Effector CD4-positive, alpha-beta T cell (primary cell): ENCODE measurements around the gene C1QTNF9.
"Not testable (repeated sequence)": the region's sequence is repeated elsewhere in the genome, so short reads cannot be mapped to it uniquely, and the experiment has no call there.

Experiments
- DNase-seq: peaks from one replicate; pipeline ENCODE4 v3.0.0-alpha.2; 2020

The C1QTNF9 gene

DNA sequence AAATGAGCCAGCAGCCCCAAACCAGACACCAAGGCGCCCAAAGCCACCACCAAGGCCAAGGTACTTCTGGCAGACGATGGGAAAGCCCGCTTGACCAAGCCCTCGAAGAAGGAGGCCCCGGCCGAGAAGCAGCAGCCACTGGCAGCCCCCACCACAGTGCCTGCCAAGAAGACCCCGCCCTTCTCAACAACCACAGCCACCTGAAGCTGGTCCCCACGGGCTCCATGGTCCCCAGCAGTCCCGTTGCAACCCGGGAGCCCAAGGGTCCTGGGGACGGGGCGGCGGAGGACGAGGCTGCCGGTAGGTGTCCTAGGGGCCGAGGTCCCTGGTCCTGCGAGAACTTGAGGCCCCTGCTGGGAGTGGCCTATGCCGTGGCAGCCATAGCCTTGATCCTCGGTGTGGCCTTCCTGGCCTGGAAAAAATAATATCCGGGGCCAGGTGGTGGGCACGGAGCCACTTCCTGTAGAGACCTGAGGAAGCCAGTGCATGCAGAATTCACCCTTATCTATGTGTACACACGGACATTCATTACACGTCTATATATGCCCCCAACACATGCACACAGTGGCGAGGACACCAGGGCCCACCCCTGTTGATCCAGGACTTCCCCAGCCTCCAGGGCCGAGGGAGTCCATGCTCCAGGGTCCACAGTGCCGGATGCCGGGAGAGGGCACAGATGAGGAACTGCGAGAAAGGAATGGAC lies 13.8 kb downstream of the C1QTNF9 start:
- DNase-seq = no peak

DNA sequence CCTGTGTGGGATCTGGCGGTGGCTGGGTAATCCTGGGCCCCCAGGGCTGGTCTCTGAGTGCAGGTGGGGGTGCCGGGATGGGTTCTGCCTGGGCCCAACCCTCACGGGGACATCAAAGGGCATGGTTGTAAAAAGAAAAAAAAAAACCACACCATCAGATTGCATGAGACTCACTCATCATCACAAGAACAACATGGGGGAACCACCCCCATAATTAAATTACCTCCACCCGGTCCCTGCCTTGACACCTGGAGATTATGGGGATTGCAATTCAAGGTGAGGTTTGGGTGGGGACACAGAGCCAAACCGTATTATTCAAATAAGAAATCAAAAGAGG lies 14.3 kb downstream of the C1QTNF9 start:
- no peak for DNase-seq

DNA sequence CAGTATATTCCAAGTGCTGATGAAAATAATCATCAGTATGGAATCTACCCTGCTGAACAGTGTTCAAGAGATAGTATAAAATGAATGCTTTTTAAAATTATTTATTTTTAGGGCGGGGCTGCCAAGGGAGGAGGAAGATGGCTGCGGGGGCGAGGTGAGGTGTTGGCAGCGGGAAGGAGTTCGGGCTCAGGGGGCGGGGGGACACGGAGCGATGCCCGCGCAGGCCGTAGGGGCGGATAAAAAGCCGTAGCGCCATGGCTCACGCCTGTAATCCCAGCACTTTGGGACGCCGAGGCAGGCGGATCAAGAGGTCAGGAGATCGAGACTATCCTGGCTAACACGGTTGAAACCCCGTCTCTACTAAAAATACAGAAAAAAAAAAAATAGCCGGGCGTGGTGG lies 18.2 kb downstream of the C1QTNF9 start:
- DNase-seq = not testable (repeated sequence)

DNA sequence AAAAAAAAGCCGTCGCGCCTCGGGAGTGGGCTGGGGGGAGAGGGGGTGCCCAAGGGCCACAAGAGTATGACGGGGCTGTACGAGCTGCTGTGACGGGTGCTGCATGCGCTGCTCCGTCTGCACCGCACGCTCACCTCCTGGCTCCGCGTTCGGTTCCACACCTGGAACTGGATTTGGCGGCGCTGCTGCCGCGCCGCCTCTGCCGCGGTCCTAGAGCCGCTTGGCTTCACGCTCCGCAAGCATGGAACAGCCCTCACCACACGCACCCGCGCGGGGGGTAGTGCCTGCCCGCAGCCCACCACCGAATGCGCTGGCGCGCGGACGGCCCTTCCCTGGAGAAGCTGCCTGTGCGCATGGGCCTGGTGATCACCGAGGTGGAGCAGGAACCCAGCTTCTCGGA lies 18.8 kb downstream of the C1QTNF9 start:
- no peak for DNase-seq

DNA sequence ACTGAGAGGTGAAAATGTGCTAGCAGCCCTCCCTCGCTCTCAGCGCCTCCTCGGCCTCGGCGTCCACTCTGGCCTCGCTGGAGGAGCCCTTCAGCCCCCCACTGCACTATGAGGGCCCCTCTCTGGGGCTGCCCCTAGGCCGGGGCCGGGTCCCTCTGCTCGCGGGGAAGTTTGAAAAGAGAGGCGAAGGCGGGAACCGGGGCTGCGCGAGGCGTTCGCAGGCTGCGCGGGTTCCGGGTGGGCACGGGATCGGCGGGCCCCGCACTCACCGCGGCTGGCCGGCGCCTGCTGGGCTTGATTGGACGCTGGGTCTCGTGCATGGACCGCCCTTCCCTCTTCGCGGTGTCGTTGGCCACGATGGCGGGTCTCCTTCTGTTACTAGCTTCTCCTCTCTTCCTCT lies 29.3 kb downstream of the C1QTNF9 start:
- no peak for DNase-seq

DNA sequence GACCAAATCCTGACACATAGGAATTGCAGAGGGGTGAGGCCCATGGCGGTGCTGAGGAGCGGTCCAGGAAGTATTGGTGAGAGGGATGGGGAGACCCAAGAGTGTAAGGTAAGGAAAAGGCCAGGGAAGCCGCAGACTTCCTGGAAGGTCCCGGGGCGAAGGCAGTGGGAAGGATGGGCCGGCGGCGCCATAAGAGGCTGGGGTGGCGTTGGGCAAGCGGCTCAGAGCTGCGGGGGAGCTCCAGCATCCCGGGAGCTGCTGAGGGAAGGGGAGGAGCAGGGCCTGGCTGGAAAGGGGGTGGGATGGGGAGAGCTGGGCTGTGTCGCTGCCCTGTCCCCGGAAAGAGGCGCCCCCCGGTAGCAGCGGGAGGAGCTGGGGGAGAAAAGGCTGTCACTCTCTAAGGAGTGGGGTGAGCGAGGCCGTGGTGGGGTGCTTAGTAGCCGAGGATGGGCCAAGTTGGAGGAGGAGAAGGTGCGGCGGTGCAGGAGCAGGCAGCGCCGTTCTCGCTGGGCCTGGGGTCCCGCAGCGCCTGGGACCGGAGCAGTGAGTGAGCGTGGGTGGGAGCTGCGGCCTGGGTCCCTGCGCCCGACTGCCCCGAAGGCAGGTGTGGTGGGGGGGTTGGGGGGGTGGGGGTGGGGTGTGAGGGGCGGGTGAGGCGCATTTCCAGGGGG lies 30.7 kb downstream of the C1QTNF9 start:
- DNase-seq = no peak

DNA sequence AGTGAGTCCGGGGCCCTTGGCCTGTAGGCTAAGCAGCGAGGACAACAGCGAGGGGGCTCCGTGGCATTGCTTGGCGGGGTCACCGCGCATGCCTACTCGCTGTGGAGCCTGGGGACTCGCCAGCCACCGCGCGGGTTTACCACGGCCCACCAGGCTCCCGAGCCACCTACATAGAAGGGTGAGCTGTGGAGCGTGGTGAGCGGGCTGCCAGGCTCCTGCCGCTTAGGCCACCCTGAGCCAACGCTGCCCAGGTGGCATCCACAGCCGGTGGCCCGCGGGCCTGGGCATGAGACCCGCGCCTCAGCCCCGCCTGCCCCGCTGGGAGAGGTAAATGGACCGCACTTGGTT lies 31.2 kb downstream of the C1QTNF9 start:
- no peak for DNase-seq

DNA sequence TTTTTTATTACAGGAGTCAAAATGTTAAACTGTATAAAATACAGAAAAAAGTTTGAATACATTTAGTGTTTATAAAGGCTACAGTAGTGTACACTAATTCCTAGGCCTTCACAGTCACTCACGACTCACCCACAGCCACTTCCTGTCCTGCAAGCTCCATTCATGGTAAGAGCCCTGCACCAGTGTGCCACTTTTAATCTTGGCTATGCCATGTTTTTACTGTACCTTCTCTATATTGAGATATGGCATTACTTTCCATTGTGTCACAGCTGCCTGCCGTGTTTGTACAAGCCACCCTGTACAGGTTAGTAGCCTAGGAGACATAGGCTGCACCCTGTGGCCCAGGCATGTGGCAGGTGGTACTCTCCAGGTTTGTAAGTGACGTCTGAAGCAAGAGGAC lies 32.1 kb downstream of the C1QTNF9 start:
- DNase-seq = no peak

DNA sequence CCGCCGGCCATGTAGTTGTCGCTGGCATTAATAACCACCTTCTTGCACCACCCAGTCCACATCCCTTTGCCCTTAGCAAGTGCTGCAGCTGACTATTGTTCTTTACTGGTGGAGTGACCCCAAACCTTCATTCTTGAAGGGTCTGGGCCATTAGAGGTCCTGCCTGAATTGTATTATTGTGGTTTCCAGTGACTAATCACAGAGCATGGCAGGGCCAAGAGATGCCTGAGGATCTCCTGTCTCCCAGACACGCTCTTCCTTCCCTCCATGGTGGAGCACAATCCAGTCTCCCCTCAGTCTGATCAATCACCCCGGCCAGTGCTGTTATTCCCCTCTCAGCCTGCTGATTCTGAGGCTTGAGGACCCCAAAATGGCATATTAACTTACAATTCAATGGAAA lies 39.0 kb downstream of the C1QTNF9 start:
- no peak for DNase-seq

DNA sequence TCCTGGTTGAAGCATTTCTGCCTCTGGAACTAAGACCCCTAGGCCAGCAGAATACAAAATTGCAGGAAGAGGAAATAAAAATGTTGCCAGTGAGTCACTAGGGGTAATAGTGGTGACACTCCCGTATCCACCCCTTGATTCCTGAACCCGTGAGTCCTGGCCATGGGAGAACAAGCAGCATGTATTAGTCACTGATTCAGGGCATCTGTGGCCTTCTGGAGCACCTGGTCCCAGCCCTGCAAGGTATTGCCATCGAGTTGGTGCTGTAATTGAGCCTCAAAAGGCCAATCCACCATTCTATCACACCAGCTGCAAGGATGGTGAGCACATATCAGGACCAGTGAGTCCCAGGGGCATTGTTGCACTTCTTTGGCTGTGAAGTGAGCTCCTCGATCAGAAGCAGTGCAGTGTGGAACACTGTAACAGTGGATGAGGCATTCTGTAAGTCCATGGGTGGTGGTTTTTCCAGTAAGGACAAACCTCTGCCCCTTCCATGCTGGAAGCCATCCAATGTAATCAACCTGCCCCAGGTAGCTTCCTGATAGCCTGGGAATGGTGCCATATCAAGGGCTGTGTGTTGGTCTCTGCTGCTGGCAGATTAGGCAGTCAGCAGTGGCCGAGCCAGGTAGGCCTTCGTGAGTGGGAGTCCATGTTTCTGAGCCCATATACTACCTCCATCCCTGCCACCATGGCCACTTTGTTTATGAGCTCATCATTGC lies 39.6 kb downstream of the C1QTNF9 start:
- DNase-seq = no peak

DNA sequence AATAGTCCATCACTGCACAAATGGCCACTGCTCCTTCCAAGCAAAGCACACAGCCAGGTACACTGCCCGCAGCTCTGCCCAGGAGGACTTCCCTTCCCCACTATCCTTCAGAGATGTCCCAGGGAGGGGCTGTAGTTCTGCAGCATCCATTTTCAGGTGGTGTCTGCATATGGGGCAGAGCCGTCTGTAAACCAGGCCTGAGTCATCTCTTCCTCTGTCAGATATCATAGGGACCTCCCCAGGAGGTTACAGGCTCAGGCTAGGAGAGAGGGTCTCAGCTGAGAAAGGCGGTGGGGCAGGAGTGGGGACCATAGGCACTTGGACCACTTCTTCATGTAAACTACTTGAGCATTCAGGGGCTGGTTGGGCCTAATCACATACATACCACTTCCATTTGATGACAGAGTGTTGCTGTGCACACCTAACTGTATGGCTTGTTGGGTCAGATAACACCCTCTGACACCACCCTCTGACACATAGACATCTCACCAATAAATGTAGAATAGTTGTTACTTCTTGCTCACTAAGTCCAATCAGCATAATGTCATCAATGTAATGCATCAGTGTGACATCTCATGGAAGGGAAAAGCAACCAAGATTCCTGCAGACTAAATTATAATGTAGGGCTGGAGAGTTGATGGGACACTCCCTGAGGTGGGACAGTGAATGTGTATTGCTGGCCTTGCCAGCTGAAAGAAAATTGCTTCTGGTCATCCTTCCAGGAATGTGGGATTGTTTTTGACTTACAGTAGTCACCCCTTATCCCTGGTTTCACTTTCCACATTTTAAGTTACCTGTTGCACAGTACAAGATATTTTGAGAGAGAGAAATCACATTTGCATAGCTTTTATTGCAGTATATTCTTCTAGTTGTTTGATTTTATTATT lies 40.6 kb downstream of the C1QTNF9 start:
- DNase-seq = not testable (repeated sequence)

DNA sequence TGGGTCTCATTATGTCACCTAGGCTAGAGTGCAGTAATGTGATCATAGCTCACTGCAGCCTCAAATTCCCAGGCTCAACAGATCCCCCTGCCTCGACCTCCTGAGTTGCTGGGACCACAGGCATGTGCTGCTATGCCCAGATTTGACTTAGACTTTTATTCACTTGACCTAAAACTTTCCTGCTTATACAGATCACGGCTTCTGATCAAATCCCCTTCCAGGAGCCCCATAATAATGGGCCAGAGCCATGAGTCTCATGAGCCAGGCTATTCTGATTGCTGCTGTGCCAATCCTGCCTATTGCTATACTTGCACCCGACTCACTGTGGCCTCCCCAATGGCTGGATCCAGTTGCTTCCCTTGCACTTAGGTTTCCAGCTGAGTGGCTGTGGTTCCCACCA lies 42.0 kb downstream of the C1QTNF9 start:
- no peak for DNase-seq

DNA sequence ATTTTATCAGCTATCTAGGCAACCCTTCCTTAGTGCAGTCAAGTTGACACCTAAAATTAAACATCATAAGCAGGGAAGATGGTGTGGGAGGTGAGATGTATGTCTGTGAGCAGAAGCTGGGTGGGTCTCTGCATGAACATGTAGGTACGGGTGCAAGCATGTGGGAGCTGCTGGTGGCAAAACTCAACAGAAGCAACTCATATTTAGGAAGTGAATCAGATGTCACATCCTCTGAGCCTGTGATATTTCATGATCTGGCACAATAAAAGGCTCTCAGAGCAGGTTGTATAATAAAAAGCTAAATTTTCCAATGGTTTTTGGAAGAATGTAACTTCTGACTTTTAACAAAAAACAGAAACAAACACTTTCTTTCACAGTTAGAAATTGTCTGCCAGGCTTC lies 44.4 kb downstream of the C1QTNF9 start:
- DNase-seq = no peak

DNA sequence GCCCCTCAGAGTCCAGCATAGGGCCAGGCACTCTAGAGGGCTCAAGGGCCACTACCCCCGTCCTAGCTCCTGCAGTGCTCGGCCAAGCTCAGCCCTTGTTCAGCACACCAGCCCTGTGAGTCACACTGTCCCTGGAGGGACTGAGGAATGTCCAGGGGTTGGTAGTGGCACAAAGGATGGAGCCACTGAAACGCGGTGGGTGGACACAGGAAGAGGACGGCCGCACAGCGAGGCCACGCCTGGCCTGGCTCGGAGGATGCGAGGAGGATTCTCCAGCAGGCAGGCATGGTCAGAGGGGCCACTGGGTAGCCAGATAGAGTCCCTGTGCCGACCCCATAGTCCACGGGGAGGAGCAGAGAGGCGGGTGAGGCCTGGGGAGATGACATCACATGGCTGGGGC lies 45.7 kb downstream of the C1QTNF9 start:
- DNase-seq = no peak

DNA sequence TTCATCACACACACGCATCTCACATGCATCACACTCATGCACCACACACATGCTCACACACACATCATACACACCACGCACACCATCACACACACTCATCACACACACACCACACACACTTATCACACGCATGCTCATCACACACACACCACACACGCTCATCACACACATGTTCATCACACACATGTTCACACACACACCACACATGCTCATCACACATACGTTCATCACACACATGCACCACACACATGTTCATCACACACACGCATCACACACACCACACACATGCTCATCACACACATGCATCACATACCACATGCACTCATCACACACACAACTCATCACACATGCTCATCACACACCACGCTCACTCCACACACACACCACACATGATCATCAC lies 46.9 kb downstream of the C1QTNF9 start:
- no peak for DNase-seq

DNA sequence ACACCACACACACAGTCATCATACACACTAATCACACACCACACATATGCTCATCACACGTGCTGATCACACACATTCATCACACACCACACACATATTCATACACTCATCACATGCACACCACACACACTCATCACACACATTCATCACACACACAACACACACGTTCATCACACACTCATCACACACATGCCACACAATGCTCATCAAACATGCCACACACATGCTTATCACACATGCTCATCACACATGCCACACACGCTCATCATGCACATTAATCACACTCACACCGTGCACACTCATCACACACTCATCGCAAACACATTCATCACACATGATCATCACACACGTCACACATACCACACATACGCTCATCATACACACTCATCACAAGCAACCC lies 47.5 kb downstream of the C1QTNF9 start:
- no peak for DNase-seq

DNA sequence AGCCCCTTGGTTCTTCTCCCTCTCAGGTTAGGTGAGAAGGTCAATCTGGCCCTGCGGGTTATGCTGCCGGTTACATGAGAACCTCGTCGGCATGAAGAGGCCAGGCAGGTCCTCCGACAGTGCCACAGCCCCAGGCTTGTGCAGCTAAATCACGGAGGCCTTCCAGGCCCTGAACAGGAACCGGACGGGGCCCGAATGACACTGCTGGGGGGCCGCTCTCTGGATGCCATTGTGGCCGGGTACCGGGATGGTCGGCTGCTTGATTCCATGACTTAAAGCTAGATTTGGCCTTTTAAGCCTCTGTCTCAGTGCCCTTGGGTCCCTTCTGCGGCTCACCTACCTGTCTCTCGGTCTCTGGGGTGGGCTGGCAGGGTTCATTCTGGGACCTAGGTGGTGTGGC lies 48.4 kb downstream of the C1QTNF9 start:
- no peak for DNase-seq

DNA sequence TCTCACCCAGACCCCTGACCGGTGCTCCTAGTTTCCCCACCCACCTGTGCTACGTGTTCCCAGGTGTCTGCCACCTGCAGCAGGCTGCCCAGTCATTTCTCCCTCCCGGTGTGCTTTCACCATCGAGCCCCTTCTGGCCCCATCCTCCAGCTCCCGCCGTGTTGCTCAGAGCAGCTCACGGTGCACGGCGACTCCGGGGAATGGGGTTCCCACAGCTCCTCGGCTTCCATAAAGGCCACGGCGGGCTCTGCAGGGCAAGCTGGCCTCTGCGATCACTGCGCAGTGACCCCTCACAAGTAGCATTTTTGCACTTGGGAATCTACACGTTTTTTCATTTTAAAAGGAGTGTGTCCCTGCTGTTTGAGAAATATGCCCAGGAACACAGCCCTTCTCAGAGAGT lies 49.5 kb downstream of the C1QTNF9 start:
- DNase-seq = not testable (repeated sequence)

DNA sequence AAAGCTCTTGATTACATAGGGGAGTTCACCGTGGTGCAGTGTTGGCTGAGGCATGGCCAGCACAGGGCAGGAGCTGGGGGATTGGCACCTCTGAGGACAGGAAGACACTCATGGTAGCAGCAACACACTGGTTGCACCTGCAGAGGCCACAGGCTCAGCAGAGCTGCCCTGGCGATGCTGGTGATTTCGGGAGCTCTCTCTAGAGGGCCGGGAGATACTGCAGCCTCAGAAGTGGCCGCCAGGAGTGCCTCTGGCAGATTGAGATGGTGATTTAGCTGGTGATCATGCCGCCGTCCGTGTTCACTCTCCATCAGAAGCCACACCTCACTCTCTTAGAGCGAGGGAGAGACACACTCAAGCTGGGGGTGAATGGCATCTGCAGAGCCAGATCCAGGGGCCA lies 49.9 kb downstream of the C1QTNF9 start:
- not testable (repeated sequence) for DNase-seq

DNA sequence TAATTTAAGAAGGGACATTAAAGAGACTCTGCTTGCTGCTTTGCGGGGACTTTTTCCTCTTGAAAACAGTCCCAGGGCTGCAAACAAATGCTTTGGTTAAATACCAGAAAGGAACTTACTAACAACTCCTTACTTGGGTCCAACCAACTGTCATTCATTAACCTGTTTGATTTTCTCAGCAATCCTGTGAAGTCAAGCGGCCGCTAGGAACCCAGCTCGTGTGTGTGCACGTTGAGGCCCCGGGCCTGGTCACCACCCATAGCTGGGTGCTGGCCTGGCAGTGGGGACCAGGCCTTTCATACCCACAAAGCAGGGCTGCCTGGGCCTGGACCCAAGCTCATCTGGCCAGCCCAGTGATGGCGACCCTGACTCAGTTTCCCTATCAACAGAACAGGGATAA lies 50.7 kb downstream of the C1QTNF9 start:
- no peak for DNase-seq

DNA sequence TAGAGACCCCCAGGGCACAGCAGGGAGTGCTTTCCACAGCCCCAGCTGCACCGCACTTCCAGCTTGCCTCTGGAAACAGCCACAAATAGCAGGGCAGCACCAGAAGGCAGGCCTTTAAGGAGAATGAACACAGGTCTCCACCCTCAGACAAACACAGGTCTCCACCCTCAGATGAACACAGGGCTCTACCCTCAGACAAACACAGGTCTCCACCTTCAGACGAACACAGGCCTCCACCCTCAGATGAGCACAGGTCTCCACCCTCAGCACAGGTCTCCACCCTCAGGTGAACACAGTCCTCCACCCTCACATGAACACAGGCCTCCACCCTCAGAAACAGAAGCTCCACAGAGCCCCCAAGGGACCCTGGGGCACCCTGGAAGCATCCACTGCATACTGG lies 51.7 kb downstream of the C1QTNF9 start:
- DNase-seq = no peak

DNA sequence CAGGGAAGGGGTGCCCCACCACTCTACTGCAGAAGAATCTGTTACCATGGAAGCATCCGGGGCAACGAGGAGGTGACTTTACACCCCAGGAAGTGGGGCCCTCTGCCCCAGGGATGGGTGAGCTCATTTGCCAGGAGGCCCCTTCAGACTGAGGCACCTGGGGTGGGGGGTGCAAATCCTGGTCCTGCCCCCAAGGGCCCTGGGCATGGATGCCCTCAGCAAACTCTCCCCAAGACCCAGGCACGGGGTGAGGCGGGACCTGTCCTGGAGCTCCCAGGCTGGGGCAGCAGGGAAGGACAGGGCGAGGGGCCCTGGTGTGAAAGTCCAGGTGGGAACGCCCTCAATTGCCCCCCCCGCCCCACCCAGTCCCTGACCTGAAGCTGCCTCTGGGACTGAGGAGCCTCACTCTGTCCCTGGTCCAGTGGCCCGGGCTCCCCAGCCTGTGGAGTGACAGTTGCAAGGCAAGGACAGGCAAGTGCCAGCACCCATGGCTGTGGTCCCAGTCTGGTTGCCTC lies 52.5 kb downstream of the C1QTNF9 start:
- no peak for DNase-seq

DNA sequence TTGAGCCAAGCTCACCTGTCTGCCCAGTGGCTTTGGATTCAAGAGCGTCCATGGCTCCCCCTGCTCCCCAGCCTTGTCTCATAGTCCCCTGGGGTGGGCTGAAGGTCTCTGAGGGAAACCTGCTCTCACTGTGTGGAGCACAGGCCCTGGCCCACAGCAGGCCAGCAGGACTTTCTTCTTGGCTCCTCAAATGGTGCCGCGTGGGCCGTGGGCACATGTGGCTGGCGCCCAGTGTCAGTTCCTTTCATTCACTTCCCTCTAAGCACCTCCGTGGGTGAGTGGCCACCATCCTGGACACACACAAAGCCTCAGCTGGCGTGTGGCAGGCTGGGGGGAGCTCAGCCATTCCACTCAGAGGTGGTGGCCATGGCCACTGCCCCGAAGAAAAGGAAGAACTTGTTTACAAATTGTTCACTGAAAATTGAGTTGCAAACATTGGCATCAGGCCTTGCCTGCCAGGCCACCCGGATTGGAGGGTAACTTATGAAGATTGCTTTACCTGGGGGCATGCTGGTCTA lies 53.1 kb downstream of the C1QTNF9 start:
- no peak for DNase-seq
